ENCODE measurements around the gene CTNND2. TPM values are rescaled to one million over a fixed set of nuclear protein-coding genes. Genes with fewer than 3 reads are reported as not detected.

CTNND2 gene
- polyA plus RNA-seq, 1 donor = 2.8 TPM

- Histone ChIP-seq H3K4me3 (ENCODE audit: low read length) (no peak overlapping the region), H3K27me3 (ENCODE audit: control insufficient read depth, insufficient read depth, low read length) (no peaks in the 10 kb centered on the region), H3K9me3 (ENCODE audit: control insufficient read depth, low read depth, low read length) (no peaks in the 10 kb centered on the region), H3K27ac (ENCODE audit: low read length) (no peak overlapping the region), H3K36me3 (ENCODE audit: control insufficient read depth, insufficient read depth, low read length) (no peaks in the 10 kb centered on the region), H3K4me1 (ENCODE audit: control insufficient read depth, insufficient read depth, low read length) (peaks cover 2% of the 10 kb centered on the region)
- peak; percentile 41 to 53 for DNase-seq
- WGBS (ENCODE audit: insufficient coverage, low lambda C conversion rate) = no CpG with 5 or more reads among the region's 2 CpGs
Observed at GRCh38 chr5:11518676-11519075, 385.6 kb downstream of the CTNND2 start.

GRCh38 chr5:11514705-11515432 is 389.4 kb downstream of the CTNND2 start:
- Histone ChIP-seq H3K27ac (ENCODE audit: low read length) (no peak overlapping the region), H3K4me3 (ENCODE audit: low read length) (no peak overlapping the region), H3K4me1 (ENCODE audit: control insufficient read depth, insufficient read depth, low read length) (peaks cover 2% of the 10 kb centered on the region), H3K9me3 (ENCODE audit: control insufficient read depth, low read depth, low read length) (no peaks in the 10 kb centered on the region), H3K36me3 (ENCODE audit: control insufficient read depth, insufficient read depth, low read length) (no peaks in the 10 kb centered on the region), H3K27me3 (ENCODE audit: control insufficient read depth, insufficient read depth, low read length) (no peaks in the 10 kb centered on the region)
- no peak for DNase-seq
- 83% methylated on average over 2 of the region's 11 CpGs for WGBS (ENCODE audit: insufficient coverage, low lambda C conversion rate)

- H3K4me3 ChIP-seq (ENCODE audit: low read length) = no peak overlapping the region
- no peak for DNase-seq
- no peaks in the 10 kb centered on the region for H3K9me3 ChIP-seq (ENCODE audit: control insufficient read depth, low read depth, low read length)
- 75% methylated on average over 2 of the region's 2 CpGs for WGBS (ENCODE audit: insufficient coverage, low lambda C conversion rate)
- no peaks in the 10 kb centered on the region for H3K4me1 ChIP-seq (ENCODE audit: control insufficient read depth, insufficient read depth, low read length)
- H3K27ac ChIP-seq (ENCODE audit: low read length) = no peak overlapping the region
- H3K27me3 ChIP-seq (ENCODE audit: control insufficient read depth, insufficient read depth, low read length) = no peaks in the 10 kb centered on the region
- H3K36me3 ChIP-seq (ENCODE audit: control insufficient read depth, insufficient read depth, low read length) = no peaks in the 10 kb centered on the region
Observed at GRCh38 chr5:11511878-11512277, 392.4 kb downstream of the CTNND2 start.

GRCh38 chr5:11510889-11511288 is 393.4 kb downstream of the CTNND2 start:
- no peak overlapping the region for H3K27ac ChIP-seq (ENCODE audit: low read length)
- no peaks in the 10 kb centered on the region for H3K27me3 ChIP-seq (ENCODE audit: control insufficient read depth, insufficient read depth, low read length)
- H3K36me3 ChIP-seq (ENCODE audit: control insufficient read depth, insufficient read depth, low read length) = no peaks in the 10 kb centered on the region
- no peaks in the 10 kb centered on the region for H3K9me3 ChIP-seq (ENCODE audit: control insufficient read depth, low read depth, low read length)
- no peak for DNase-seq
- no peak overlapping the region for H3K4me3 ChIP-seq (ENCODE audit: low read length)
- WGBS (ENCODE audit: insufficient coverage, low lambda C conversion rate) = no CpG with 5 or more reads among the region's 1 CpG
- H3K4me1 ChIP-seq (ENCODE audit: control insufficient read depth, insufficient read depth, low read length) = no peaks in the 10 kb centered on the region

GRCh38 chr5:11509793-11510192 is 394.5 kb downstream of the CTNND2 start:
- Histone ChIP-seq H3K27ac (ENCODE audit: low read length) (no peak overlapping the region), H3K4me1 (ENCODE audit: control insufficient read depth, insufficient read depth, low read length) (no peaks in the 10 kb centered on the region), H3K36me3 (ENCODE audit: control insufficient read depth, insufficient read depth, low read length) (no peaks in the 10 kb centered on the region), H3K4me3 (ENCODE audit: low read length) (no peak overlapping the region), H3K9me3 (ENCODE audit: control insufficient read depth, low read depth, low read length) (no peaks in the 10 kb centered on the region), H3K27me3 (ENCODE audit: control insufficient read depth, insufficient read depth, low read length) (no peaks in the 10 kb centered on the region)
- DNase-seq = no peak
- WGBS (ENCODE audit: insufficient coverage, low lambda C conversion rate) = 40% methylated on average over 1 of the region's 7 CpGs

GRCh38 chr5:11507156-11507910 is 396.9 kb downstream of the CTNND2 start:
- no peak overlapping the region for H3K27ac ChIP-seq (ENCODE audit: low read length)
- 73% methylated on average over 2 of the region's 9 CpGs for WGBS (ENCODE audit: insufficient coverage, low lambda C conversion rate)
- H3K9me3 ChIP-seq (ENCODE audit: control insufficient read depth, low read depth, low read length) = no peaks in the 10 kb centered on the region
- no peaks in the 10 kb centered on the region for H3K4me1 ChIP-seq (ENCODE audit: control insufficient read depth, insufficient read depth, low read length)
- H3K27me3 ChIP-seq (ENCODE audit: control insufficient read depth, insufficient read depth, low read length) = no peaks in the 10 kb centered on the region
- H3K4me3 ChIP-seq (ENCODE audit: low read length) = no peak overlapping the region
- H3K36me3 ChIP-seq (ENCODE audit: control insufficient read depth, insufficient read depth, low read length) = no peaks in the 10 kb centered on the region
- no peak for DNase-seq

- Histone ChIP-seq H3K27ac (ENCODE audit: low read length) (no peak overlapping the region), H3K4me3 (ENCODE audit: low read length) (no peak overlapping the region), H3K4me1 (ENCODE audit: control insufficient read depth, insufficient read depth, low read length) (no peaks in the 10 kb centered on the region), H3K9me3 (ENCODE audit: control insufficient read depth, low read depth, low read length) (no peaks in the 10 kb centered on the region), H3K36me3 (ENCODE audit: control insufficient read depth, insufficient read depth, low read length) (no peaks in the 10 kb centered on the region), H3K27me3 (ENCODE audit: control insufficient read depth, insufficient read depth, low read length) (no peaks in the 10 kb centered on the region)
- 75% methylated on average over 3 of the region's 3 CpGs for WGBS (ENCODE audit: insufficient coverage, low lambda C conversion rate)
- no peak for DNase-seq
Observed at GRCh38 chr5:11504886-11505193, 399.4 kb downstream of the CTNND2 start.

GRCh38 chr5:11504065-11504885 is 400.0 kb downstream of the CTNND2 start:
- no CpG with 5 or more reads among the region's 12 CpGs for WGBS (ENCODE audit: insufficient coverage, low lambda C conversion rate)
- Histone ChIP-seq H3K4me3 (ENCODE audit: low read length) (no peak overlapping the region), H3K36me3 (ENCODE audit: control insufficient read depth, insufficient read depth, low read length) (no peaks in the 10 kb centered on the region), H3K27me3 (ENCODE audit: control insufficient read depth, insufficient read depth, low read length) (no peaks in the 10 kb centered on the region), H3K9me3 (ENCODE audit: control insufficient read depth, low read depth, low read length) (no peaks in the 10 kb centered on the region), H3K27ac (ENCODE audit: low read length) (no peak overlapping the region), H3K4me1 (ENCODE audit: control insufficient read depth, insufficient read depth, low read length) (no peaks in the 10 kb centered on the region)
- no peak for DNase-seq

- Histone ChIP-seq H3K9me3 (ENCODE audit: control insufficient read depth, low read depth, low read length) (no peaks in the 10 kb centered on the region), H3K4me1 (ENCODE audit: control insufficient read depth, insufficient read depth, low read length) (no peaks in the 10 kb centered on the region), H3K4me3 (ENCODE audit: low read length) (no peak overlapping the region), H3K36me3 (ENCODE audit: control insufficient read depth, insufficient read depth, low read length) (no peaks in the 10 kb centered on the region), H3K27ac (ENCODE audit: low read length) (no peak overlapping the region), H3K27me3 (ENCODE audit: control insufficient read depth, insufficient read depth, low read length) (no peaks in the 10 kb centered on the region)
- DNase-seq = no peak
- no CpG with 5 or more reads among the region's 2 CpGs for WGBS (ENCODE audit: insufficient coverage, low lambda C conversion rate)
Observed at GRCh38 chr5:11502783-11503182, 401.5 kb downstream of the CTNND2 start.

- Histone ChIP-seq H3K36me3 (ENCODE audit: control insufficient read depth, insufficient read depth, low read length) (no peaks in the 10 kb centered on the region), H3K4me3 (ENCODE audit: low read length) (no peak overlapping the region), H3K27me3 (ENCODE audit: control insufficient read depth, insufficient read depth, low read length) (no peaks in the 10 kb centered on the region), H3K27ac (ENCODE audit: low read length) (no peak overlapping the region), H3K9me3 (ENCODE audit: control insufficient read depth, low read depth, low read length) (no peaks in the 10 kb centered on the region), H3K4me1 (ENCODE audit: control insufficient read depth, insufficient read depth, low read length) (no peaks in the 10 kb centered on the region)
- DNase-seq = no peak
- WGBS (ENCODE audit: insufficient coverage, low lambda C conversion rate) = 100% methylated on average over 1 of the region's 1 CpG
Observed at GRCh38 chr5:11497651-11498050, 406.6 kb downstream of the CTNND2 start.

All from large intestine (tissue), 3 donors.